AG10803 (cell line): ENCODE results near the gene EXT2.

Experiments used
- DNase-seq: peaks from one replicate; pipeline ENCODE4 v3.0.0; 2010; ENCODE audit warnings: low read depth
- H3K4me3 ChIP-seq: 2 replicates; pipeline ENCODE4 v1.5.1; 2011; ENCODE audit warnings: mild to moderate bottlenecking, low read length, control low read depth
- CTCF ChIP-seq: conservative IDR thresholded peaks from 2 replicates; pipeline ENCODE4 v1.5.1; 2011; ENCODE audit warnings: mild to moderate bottlenecking, low read length, control low read depth, inconsistent platforms

EXT2 gene

DNA sequence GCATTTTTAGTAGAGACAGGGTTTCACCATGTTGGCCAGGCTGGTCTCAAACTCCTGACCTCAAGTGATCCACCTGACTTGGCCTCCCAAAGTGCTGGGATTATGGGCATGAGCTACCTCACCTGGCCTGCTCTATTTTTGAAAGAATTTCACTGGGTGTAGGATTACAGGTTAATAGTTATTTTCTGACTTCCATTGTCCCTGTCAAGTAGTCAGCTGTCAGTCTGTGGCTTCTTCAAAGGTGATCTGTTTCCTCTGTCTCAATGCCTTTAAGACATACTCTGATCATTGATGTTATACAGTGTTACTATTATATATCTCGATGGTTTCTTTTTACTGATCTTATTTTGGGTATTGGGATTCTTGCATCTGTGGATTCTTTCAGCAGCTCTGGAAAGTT lies 10.1 kb upstream of the EXT2 start:
- no peak for DNase-seq
- TF ChIP-seq CTCF: no peak
- no peak overlapping the region for H3K4me3 ChIP-seq

GRCh38 chr11:44088377-44088776 lies 7.1 kb upstream of the EXT2 start:
- H3K4me3 ChIP-seq: no peak overlapping the region
- TF ChIP-seq CTCF: no peak
- no peak for DNase-seq

DNA sequence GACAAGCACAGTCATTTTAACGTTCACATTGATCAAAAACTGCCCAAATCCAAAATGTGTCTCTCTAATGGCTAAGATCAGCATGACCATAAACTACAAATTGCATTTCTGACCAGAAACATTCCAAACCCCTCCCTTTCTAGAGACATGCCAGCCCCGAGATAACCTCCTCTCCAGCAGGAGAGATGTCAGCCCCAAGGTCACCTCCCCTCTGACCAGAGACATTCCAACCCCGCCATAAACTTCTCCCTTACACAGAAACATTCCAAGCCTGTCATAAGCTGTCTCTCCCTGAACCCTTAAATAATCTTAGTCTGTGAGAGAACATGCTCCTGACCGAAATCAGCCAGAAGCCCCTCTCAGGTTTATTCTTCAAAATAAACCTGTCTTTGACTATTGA lies 6.6 kb upstream of the EXT2 start:
- H3K4me3 ChIP-seq: no peak overlapping the region
- DNase-seq: no peak
- no peak for TF ChIP-seq CTCF

GRCh38 chr11:44090539-44090938 lies 4.9 kb upstream of the EXT2 start:
- no peak overlapping the region for H3K4me3 ChIP-seq
- no peak for DNase-seq
- TF ChIP-seq CTCF: no peak

DNA sequence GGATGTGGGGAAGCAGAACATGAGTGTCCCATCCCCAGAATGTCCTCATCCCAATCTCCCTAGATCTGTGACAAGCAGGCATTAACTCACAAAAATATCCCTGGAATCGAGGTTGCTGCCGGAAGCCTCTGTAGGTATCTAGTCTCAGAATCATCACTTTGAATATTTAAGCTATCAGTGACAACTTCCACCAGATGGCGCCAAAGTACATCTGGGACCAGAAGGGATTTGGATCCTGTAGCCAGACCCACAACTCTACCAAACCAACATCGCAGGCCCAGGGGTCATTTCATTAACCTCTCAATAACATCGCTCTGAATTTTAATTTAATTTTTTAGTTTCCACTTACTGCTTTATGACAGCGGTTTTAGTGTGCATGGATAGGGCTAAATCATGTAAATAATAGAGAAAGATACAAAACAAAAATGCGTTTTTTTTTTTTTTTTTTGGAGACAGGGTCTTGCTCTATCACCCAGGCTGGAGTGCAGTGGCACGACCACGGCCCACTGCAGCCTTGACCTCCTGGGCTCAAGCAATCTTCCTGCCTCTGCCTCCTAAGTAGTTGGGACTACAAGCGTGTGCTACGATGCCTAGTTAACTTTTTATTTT lies 1.1 kb upstream of the EXT2 start:
- H3K4me3 ChIP-seq: no peak overlapping the region
- peak; percentile 82 for DNase-seq
- TF ChIP-seq CTCF: peak; percentile 88

DNA sequence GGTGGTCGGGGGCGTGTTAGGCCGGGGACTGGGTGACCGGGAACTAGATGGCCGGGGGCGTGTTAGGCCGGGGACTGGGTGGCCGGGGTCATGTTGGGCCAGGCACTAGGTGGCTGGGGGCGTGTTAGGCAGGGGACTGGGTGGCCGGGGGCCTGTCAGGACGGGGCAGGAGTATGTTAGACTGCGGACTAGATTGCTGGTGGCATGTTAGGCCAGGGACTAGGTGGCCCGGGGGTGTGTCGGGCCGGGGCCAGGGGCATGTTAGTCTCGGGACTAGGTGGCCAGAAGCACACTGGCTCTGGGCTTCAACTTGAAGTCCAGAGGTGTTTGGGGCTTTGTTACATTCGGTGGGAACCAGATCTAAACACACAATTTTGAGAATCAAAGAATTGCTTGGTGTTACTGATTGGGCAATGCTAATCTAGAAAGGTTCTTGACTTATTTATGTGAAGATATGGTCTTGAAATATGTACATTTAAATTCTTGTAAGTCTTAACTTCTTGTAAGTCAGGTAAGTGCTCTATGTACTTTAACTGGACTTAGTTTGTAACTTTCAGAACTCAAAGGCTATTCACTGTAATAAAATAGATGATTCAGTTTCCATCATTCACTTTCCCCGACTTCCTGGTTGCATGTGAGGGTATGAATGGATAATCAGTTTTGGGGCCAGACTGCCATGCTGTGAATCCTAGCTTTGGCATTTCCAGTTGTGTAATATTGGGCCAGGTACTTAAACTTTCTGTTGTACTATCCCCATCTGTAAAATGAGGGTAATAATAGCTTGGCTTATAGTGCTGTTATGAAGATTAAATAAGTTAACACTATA lies 1.1 kb downstream of the EXT2 start:
- H3K4me3 ChIP-seq: peak overlapping the region; percentile 82
- no peak for TF ChIP-seq CTCF
- DNase-seq: peak; percentile 67

DNA sequence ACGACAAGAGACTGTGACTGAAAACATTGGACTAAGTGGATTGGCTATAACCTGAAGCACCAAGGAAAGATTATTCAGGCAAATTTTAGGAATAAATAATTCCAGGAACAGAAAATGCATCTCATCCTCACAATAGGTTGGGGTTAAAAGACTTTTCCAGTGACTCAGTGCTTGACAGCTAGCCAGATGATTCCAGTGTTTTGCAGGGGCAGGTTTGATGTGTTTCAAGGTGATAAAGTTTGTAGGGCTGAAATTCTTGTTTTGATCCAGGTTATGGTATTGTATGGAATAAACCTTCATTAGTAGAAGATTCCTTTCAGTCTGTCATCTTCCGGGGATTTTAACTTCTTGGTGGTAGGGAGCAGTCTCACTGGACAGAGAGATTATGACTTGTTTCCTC lies 2.3 kb downstream of the EXT2 start:
- no peak for TF ChIP-seq CTCF
- DNase-seq: no peak

More for the DNA sequence above, 2.3 kb downstream of the EXT2 start:
- no peak overlapping the region for H3K4me3 ChIP-seq
